GM20000 (cell line): ENCODE data around the gene C2CD4A.

ENCODE experiments used
- DNase-seq: peaks from one replicate; pipeline ENCODE4 v3.0.0; 2012; ENCODE audit warnings: low spot score
- TF ChIP-seq, protein P1 (sequence below): IDR thresholded peaks from 2 replicates; pipeline ENCODE4 v1.5.1; 2012; ENCODE audit warnings: mild to moderate bottlenecking, control low read depth; ENCODE audit errors: extremely low read depth, missing control alignments

The C2CD4A gene

GRCh38 chr15:62054979-62055378 lies 11.8 kb upstream of the C2CD4A start:
- TF ChIP-seq, protein P1, sequence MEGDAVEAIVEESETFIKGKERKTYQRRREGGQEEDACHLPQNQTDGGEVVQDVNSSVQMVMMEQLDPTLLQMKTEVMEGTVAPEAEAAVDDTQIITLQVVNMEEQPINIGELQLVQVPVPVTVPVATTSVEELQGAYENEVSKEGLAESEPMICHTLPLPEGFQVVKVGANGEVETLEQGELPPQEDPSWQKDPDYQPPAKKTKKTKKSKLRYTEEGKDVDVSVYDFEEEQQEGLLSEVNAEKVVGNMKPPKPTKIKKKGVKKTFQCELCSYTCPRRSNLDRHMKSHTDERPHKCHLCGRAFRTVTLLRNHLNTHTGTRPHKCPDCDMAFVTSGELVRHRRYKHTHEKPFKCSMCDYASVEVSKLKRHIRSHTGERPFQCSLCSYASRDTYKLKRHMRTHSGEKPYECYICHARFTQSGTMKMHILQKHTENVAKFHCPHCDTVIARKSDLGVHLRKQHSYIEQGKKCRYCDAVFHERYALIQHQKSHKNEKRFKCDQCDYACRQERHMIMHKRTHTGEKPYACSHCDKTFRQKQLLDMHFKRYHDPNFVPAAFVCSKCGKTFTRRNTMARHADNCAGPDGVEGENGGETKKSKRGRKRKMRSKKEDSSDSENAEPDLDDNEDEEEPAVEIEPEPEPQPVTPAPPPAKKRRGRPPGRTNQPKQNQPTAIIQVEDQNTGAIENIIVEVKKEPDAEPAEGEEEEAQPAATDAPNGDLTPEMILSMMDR = no peak
- DNase-seq = no peak

DNA sequence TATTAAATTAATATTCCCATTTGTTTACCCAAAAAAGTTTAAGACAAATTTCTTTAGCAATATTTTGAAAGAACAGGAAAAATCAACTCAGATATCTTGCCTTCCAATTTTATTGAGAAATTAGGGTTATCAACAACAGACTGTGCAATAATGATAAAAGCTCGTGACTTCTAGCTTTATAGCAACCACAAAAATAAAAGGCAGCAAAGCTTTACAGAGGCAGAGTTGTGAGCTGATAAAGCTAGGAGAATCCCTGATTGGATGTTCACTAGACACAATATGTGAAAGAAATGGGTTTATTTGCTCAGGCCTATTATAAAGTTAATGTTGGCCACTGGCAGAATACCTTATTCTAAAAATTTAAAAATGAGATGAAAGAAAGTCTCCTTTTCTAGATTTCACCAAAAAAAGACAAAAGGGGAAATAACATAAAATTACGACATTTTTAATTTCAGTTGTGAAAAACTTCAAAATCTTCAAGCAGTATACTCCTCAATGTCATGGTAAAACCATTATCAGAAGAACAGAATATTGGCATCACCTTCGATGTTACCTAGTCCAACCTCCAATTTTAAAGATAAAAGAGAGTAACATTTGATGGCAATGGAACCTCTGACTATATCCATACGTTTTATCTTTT lies 9.3 kb upstream of the C2CD4A start:
- TF ChIP-seq, protein P1 = no peak
- DNase-seq = no peak

DNA sequence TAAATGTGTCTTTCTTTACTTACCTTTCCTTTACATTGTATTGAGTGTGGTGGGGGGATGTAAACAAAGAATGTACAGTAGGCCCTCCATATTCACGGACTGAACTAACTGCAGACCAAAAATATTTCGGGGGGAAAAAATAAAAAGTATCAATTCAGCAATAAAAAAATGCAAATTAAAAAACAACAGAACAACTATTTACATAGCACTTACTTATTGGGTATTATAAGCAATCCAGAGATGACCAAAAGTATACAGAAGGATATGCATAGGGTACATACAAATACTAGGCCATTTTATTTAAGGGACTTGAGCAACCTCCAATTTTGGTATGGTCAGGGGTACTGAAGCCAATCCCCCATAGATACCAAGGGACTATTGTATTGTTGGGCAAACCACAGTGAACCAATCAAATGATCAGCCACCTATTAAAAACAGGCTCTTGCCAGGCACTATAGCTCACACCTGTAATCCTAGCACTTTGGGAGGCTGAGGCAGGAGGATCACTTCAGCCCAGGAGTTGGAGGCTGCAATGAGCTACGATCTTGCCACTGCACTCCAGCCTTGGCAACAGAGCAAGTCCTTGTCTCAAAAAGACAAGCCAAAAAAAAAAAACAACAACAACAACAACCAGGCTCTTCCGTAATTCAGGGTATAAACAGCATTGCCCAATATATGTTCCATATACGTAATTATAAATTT lies 8.3 kb upstream of the C2CD4A start:
- DNase-seq = no peak

DNA sequence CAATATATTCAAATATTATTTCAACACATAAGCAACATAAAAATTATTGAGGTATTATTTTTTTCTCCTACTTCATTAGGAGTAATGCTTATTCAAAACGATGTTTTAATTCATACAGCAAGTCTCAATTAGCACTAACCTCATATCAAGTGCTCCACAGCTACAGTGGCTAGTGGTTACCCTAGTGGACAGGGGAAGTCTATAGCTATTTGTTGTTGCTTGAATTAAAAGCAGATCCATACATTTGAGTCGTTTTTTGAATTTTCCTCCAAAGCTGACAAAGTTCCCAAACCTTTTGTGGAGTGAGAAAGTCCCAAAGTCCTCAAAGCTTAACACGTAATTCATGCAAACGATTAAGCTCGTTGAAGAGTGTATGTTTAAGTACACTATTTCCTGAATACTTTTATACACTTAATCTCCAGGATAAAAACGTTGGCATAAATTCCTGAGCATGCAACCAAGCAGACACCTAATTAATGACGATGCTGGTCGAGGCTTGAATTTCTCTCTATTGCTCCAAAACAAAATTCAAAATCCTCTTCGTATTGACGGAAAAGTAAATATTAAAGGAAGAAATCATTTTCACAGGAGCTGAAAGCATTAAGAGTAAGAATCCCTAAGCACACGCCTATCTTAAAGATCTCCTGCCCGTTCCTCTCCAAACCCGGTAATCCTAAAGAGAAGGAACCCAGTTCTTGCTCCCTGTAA lies 7.5 kb upstream of the C2CD4A start:
- TF ChIP-seq, protein P1 = no peak
- no peak for DNase-seq

More for the DNA sequence above, 8.3 kb upstream of the C2CD4A start:
- TF ChIP-seq, protein P1 = no peak

- DNase-seq = peak; percentile 84
These were observed 7.0 kb upstream of the C2CD4A start for GRCh38 chr15:62059816-62060112.

GRCh38 chr15:62060113-62060895 lies 6.5 kb upstream of the C2CD4A start, which contains the start of gene VPS13C:
TSS of gene VPS13C (minus strand) at chr15:62060447. CDS start at chr15:62060374, 73 bp downstream.
- TF ChIP-seq, protein P1 = peak; percentile 69
- peak; percentile 95 for DNase-seq

More at GRCh38 chr15:62059816-62060112, 7.0 kb upstream of the C2CD4A start:
- TF ChIP-seq, protein P1 = no peak
